ENCODE measurements around the gene ATP2C2.

ATP2C2 gene

DNA sequence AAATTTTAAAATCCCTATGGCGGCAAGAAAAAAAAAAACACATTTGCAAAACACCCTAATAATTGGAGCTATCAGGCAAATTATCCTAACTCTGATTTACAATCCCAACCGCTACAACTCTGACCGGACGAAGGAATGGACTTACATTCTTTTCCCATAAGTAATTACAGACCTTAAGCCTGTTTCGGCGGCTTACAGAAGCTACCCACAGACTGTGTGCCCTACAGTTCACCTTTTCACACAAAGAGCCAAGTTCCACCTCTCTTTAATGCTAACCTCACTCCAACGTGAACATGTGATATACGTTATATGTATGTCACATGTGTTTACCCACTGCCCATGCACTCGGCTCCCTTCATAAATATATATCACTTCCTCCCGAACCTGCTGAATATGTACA, 144.8 kb downstream of the ATP2C2 start:
- DNase-seq (ENCODE audit: low read depth in 2 of 2) = no peak

DNA sequence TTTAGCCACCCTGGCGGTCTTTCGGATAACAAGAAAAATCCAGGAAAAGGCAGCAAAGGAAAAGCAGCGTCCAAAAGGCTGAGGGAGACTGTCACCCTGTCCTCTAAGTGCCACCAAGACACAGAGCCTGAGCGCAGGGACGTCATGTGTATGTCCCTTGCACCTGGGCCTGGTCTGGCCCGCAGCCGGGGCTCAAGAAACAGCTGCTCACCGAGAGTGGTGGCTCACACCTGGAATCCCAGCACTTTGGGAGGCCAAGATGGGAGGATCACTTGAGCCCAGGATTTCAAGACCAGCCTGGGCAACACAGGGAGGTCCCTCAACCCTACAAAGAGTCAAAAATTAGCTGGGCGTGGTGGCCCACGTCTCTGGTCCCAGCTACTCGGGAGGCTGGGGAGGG, 145.3 kb downstream of the ATP2C2 start:
- no peak for DNase-seq (ENCODE audit: low read depth in 2 of 2)

Measured in stimulated activated CD4-positive, alpha-beta T cell treated with anti-CD3 and anti-CD28 coated beads, Interleukin-4, amount 100 ng/mL, for 48 hours (primary cell).